Colonic mucosa (tissue), 4 donors: ENCODE data around the gene PCA3. TPM values are rescaled to one million over a fixed set of nuclear protein-coding genes. Genes with fewer than 3 reads are reported as not detected.

Source experiments
- DNase-seq: peaks from one replicate; pipeline ENCODE4 v3.0.0-alpha.2; 2020
- H3K27ac ChIP-seq: fragments of 200-600 bp; one replicate; pipeline ENCODE4 v1.8.0; 2021
- H3K27me3 ChIP-seq: fragments of 200-600 bp; one replicate; pipeline ENCODE4 v1.8.0; 2021
- H3K36me3 ChIP-seq: fragments of 200-600 bp; one replicate; pipeline ENCODE4 v1.8.0; 2021
- H3K4me1 ChIP-seq: fragments of 200-600 bp; one replicate; pipeline ENCODE4 v1.8.0; 2021; ENCODE audit warnings: mild to moderate bottlenecking
- H3K4me3 ChIP-seq: fragments of 200-600 bp; one replicate; pipeline ENCODE4 v1.8.0; 2021
- H3K9ac ChIP-seq, 2 donors: one replicate each; pipeline ENCODE4 v1.7.0; 2013; ENCODE audit warnings: control low read depth in 2 of 2, low read depth in 2 of 2, low read length in 2 of 2
- H3K9me3 ChIP-seq: fragments of 200-600 bp; one replicate; pipeline ENCODE4 v1.8.0; 2021
- intact Hi-C: fragments of 100-400 bp; cut with DNase I; formaldehyde crosslinking; loops from one replicate; pipeline ENCODE4 v1.14.1; 2022
- total RNA-seq, 2 donors: library from RNA; stranded (reverse); fragmentation: NEBNext Ultra II Directional in 1 of 2; extraction: Animal tissue kit (Norgen Biotek cat#: 25700) in 1 of 2; gene quantifications; one replicate each; pipeline ENCODE4 v1.2.1, GENCODE V29; 2021
- TF ChIP-seq, protein P1 (sequence below): fragments of 200-600 bp; IDR thresholded peaks from one replicate; pipeline ENCODE4 v1.8.0; 2022; ENCODE audit warnings: antibody characterized with exemption, mild to moderate bottlenecking
- donor health status: healthy.
- donor health status: DM: no; HTN: no; CAD: no.
- donor health status: DM: no; HTN: no; CAD: no.

Gene PCA3
- total RNA-seq, 2 donors from 2014 or later, result not detected

DNA sequence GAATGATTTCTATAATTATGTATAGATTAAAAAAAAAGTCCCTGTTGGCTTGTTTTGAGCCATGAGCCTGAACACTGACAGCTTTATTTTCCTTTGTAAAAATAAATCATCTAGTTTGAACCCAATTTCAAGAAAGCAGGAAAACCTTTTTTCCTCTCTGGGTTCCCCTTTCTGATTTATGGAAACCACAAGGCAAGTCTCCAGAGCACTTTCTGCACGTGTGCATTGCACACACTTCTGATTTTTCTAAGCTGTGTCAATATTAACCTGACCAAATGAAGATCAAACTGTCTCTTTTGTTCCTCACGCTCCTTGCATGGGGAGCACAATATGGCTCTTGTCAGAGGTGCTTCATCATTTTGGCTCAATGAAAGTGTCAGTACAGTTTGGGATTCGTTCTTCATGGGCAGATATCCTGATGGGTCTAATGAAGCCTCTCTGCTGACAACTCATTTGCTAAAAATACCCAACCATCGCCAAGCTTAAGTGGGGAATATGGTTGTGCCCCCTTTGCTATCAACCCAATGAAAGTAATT is 39.2 kb upstream of the PCA3 start:
- no peak overlapping the region for H3K27ac ChIP-seq
- no peaks in the 10 kb centered on the region for H3K4me1 ChIP-seq
- H3K4me3 ChIP-seq, result no peak overlapping the region
- TF ChIP-seq, protein P1, sequence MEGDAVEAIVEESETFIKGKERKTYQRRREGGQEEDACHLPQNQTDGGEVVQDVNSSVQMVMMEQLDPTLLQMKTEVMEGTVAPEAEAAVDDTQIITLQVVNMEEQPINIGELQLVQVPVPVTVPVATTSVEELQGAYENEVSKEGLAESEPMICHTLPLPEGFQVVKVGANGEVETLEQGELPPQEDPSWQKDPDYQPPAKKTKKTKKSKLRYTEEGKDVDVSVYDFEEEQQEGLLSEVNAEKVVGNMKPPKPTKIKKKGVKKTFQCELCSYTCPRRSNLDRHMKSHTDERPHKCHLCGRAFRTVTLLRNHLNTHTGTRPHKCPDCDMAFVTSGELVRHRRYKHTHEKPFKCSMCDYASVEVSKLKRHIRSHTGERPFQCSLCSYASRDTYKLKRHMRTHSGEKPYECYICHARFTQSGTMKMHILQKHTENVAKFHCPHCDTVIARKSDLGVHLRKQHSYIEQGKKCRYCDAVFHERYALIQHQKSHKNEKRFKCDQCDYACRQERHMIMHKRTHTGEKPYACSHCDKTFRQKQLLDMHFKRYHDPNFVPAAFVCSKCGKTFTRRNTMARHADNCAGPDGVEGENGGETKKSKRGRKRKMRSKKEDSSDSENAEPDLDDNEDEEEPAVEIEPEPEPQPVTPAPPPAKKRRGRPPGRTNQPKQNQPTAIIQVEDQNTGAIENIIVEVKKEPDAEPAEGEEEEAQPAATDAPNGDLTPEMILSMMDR, result no peak
- H3K9ac ChIP-seq, result no peak overlapping the region
- no peaks in the 10 kb centered on the region for H3K36me3 ChIP-seq
- no peaks in the 10 kb centered on the region for H3K27me3 ChIP-seq
- DNase-seq, result no peak
- H3K9me3 ChIP-seq, result no peaks in the 10 kb centered on the region
- intact Hi-C loops, result no loop called here

DNA sequence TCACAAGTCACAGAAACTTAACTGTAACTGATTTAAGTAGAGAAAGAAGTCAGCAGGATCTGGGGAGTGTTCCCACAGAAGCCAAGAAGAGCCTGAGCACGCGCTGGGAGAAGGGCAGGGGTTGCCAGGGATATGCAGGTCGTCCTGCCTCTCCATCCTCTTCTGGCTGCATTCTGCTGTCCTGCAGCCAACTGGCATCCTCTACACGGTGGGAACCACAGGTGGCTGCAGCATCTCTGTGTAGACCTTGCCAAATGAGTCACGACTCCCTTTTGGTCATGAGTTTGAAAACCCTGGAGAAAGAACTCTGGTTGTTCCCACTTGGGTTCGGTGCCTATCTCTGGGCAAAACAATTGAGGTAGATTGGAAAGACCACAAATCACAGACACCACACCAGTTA is 38.4 kb upstream of the PCA3 start:
- TF ChIP-seq, protein P1, result no peak
- Histone ChIP-seq H3K36me3 (no peaks in the 10 kb centered on the region), H3K4me1 (no peaks in the 10 kb centered on the region), H3K27ac (no peak overlapping the region), H3K9ac (no peak overlapping the region), H3K9me3 (no peaks in the 10 kb centered on the region), H3K4me3 (no peak overlapping the region), H3K27me3 (no peaks in the 10 kb centered on the region)
- no peak for DNase-seq
- intact Hi-C loops, result no loop called here

DNA sequence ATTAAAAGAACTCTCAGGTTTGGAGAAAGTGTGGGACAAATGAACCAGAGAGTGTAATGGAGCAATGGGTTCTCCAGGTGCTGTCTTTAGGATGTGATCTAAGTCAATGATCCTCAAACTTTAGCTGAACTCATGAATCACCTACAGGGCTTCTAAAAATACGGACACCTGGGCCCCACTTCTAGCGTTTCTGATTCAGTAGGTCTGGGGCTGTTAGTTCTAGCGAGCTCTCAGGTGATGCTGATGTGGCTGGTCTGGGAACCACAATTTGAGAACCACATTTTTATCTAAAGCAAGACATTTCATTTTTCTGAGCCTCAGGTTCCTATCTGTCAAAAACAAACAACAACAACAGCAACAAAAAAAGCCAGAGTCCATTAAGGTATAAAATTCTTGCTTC is 35.1 kb upstream of the PCA3 start:
- Histone ChIP-seq H3K4me1 (no peaks in the 10 kb centered on the region), H3K9ac (no peak overlapping the region), H3K27me3 (no peaks in the 10 kb centered on the region), H3K27ac (no peak overlapping the region), H3K9me3 (no peaks in the 10 kb centered on the region), H3K4me3 (no peak overlapping the region), H3K36me3 (no peaks in the 10 kb centered on the region)
- intact Hi-C loops, result no loop called here
- DNase-seq, result no peak
- TF ChIP-seq, protein P1, result no peak

DNA sequence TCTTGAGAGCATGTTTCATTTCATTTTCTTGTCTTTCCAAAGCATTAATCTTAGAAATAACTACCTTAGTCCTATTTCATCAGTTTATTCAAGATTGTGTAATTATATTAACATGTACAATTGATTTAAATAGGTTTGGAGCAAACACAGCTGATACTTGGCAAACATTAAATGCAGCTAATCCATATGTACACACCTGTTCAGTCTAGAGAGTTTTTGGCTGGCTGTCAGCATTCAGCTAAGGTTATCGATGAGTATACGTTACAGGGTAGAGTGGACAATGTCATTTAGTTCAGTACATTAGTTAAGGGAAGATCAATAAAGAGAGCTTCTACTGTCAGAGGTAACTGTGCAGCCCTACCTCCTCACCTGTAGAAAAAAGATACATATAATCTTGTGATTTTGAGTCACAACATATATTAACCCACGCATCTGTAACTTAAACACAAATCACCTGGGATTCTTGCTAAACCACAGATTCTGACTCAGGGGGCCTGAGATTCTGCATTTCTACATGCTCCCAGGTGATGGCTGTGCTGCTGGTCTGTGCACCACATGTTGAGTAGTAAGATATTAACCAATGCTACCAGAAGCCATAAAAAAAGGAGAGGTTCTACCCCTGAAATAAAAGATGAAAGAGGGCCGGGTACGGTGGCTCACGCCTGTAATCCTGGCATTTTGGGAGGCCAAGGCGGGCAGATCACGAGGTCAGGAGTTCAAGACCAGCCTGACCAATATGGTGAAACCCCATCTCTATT is 34.1 kb upstream of the PCA3 start:
- H3K9me3 ChIP-seq, result no peaks in the 10 kb centered on the region
- TF ChIP-seq, protein P1, result no peak
- no peaks in the 10 kb centered on the region for H3K27me3 ChIP-seq
- H3K4me3 ChIP-seq, result no peak overlapping the region
- no peaks in the 10 kb centered on the region for H3K36me3 ChIP-seq
- no peak overlapping the region for H3K9ac ChIP-seq
- intact Hi-C loops, result no loop called here
- no peak for DNase-seq
- H3K4me1 ChIP-seq, result no peaks in the 10 kb centered on the region
- H3K27ac ChIP-seq, result no peak overlapping the region

DNA sequence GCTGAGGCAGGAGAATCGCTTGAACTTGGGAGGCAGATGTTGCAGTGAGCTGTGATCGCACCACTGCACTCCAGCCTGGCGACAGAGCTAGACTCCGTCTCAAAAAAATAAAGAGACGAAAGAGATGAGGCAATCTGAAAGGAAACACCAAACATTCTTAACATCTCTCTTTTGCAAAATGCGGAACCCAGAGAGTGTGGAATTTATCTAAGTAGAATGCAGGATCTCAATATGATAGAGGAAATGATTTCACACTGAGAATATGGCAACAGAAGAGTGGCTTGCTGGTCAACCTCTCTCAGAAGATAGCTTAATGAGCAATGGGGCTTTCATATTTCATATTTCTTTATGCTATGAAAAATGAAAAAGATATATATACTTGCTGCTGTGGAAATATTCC is 33.4 kb upstream of the PCA3 start:
- Histone ChIP-seq H3K36me3 (no peaks in the 10 kb centered on the region), H3K27me3 (no peaks in the 10 kb centered on the region), H3K4me3 (no peak overlapping the region), H3K9me3 (no peaks in the 10 kb centered on the region), H3K4me1 (no peaks in the 10 kb centered on the region), H3K27ac (no peak overlapping the region), H3K9ac (no peak overlapping the region)
- intact Hi-C loops, result no loop called here
- TF ChIP-seq, protein P1, result no peak
- DNase-seq, result no peak
